OCI-LY3 (cell line): ENCODE data around the gene NEUROD2.

Experiments used
- CTCF ChIP-seq: fragments of 200-600, 300-600 bp; sonication (generic); IDR thresholded peaks from 2 replicates; pipeline ENCODE4 v1.5.1; 2014; ENCODE audit warnings: antibody characterized with exemption, low read length, low read depth
- EZH2phosphoT487 ChIP-seq: fragments of 200-600 bp; shearing (Covaris generic); IDR thresholded peaks from 2 replicates; pipeline ENCODE4 v1.6.1; 2018; ENCODE audit warnings: antibody characterized with exemption, mixed run types, low read depth

- TF ChIP-seq CTCF: no peak
- no peak for TF ChIP-seq EZH2phosphoT487
These were observed 45.3 kb downstream of the NEUROD2 start for GRCh38 chr17:39562395-39562794.
